PFSK-1 (cell line): ENCODE data around the gene PPOX.

Source experiments
- FOXP2 ChIP-seq: optimal IDR thresholded peaks from 2 replicates; pipeline ENCODE3; 2011; ENCODE audit warnings: borderline replicate concordance, control low read depth, inconsistent platforms; ENCODE audit not compliant: insufficient read depth; ENCODE audit errors: extremely low read length, extremely low read depth
- POLR2AphosphoS5 ChIP-seq: IDR thresholded peaks from 2 replicates; pipeline ENCODE4 v1.6.1; 2012; ENCODE audit warnings: low read depth, mild to moderate bottlenecking, control low read depth, low read length, moderate library complexity
- REST ChIP-seq, 2 experiments: IDR thresholded peaks; 2 replicates each; pipeline versions ENCODE4 v1.6.1 to v1.8.0; 2011 to 2012; ENCODE audit warnings: low read depth in 2 of 2, low read length in 2 of 2, control low read depth in 1 of 2, inconsistent platforms in 1 of 2, mild to moderate bottlenecking in 1 of 2, moderate library complexity in 1 of 2; ENCODE audit not compliant: insufficient read depth in 1 of 2
- SIN3A ChIP-seq: IDR thresholded peaks from 2 replicates; pipeline ENCODE4 v1.6.1; 2012; ENCODE audit warnings: mild to moderate bottlenecking, low read length, moderate library complexity, borderline replicate concordance; ENCODE audit not compliant: insufficient read depth
- TAF1 ChIP-seq: IDR thresholded peaks from 2 replicates; pipeline ENCODE4 v1.6.1; 2012; ENCODE audit warnings: low read length, control low read depth, borderline replicate concordance; ENCODE audit not compliant: insufficient read depth

PPOX gene

GRCh38 chr1:161131523-161132409, 34.5 kb upstream of the PPOX start:
- no peak for TF ChIP-seq FOXP2
- TF ChIP-seq SIN3A = no peak
- TF ChIP-seq TAF1 = no peak
- no peak for TF ChIP-seq REST (IDR thresholded peaks at IDR 0.05; ENCODE audit: insufficient read depth in 1 of 2, low read depth in 2 of 2, low read length in 2 of 2)
- TF ChIP-seq POLR2AphosphoS5 = no peak

GRCh38 chr1:161132410-161133219, 33.6 kb upstream of the PPOX start, which contains the start of gene DEDD:
DEDD (minus strand) TSS chr1:161132667; CDS start chr1:161124462, 8,205 bp downstream.
- no peak for TF ChIP-seq SIN3A
- peak in 1 of 2 experiments; percentile 26; a peak in 1 of 4 replicates for TF ChIP-seq REST (IDR thresholded peaks at IDR 0.05; ENCODE audit: insufficient read depth in 1 of 2, low read depth in 2 of 2, low read length in 2 of 2)
- TF ChIP-seq FOXP2 = peak; percentile 75

GRCh38 chr1:161133220-161133740, 32.9 kb upstream of the PPOX start:
- TF ChIP-seq SIN3A (0 out of 2 replicates have a peak, but pooled peaks have one; percentile 59), REST (IDR thresholded peaks at IDR 0.05; ENCODE audit: insufficient read depth in 1 of 2, low read depth in 2 of 2, low read length in 2 of 2) (no peak; a peak in 1 of 4 replicates)

GRCh38 chr1:161137881-161138280, 28.3 kb upstream of the PPOX start:
- TF ChIP-seq POLR2AphosphoS5 (no peak), SIN3A (no peak), REST (IDR thresholded peaks at IDR 0.05; ENCODE audit: insufficient read depth in 1 of 2, low read depth in 2 of 2, low read length in 2 of 2) (no peak), TAF1 (no peak), FOXP2 (no peak)
